NCI-H526 treated with DMSO at 0.1 percent for 48 hours (cell line): ENCODE results near the gene DGKA.
"Not testable (repeated sequence)": the region's sequence is repeated elsewhere in the genome, so short reads cannot be mapped to it uniquely, and the experiment has no call there.

Source experiments
- DNase-seq: peaks from one replicate; lab custom pipeline; 2025; lab: John Stamatoyannopoulos, UW

The DGKA gene

DNA sequence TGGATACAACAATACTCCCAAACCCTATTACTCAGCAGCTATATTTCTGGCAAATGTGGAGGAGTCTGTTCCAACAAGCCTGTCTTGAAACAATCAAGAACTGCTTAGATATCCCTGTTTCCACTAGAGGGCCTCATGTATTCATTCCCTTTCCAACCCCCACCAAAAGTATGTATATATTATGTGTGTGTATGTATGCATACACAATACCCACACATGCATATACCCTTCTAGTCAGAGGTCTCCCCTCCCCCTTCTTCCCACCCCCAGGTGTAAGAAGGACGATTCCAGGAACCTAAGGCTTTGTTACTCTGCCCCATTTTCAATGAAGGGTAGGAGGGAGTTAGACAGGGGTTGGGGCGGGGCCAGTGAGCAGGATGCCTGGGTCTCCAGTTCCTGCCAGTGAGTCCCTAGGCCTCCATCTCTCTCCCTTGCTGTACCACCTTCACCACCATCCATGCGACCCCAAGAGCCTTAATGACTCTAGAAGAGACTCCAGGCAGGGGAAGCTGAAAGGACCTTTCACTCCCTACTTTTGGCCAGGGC lies at the start of gene DGKA:
Gene DGKA, plus strand, starts transcription at position 392 of the 546 bp plus-strand sequence. CDS start 5,342 bp downstream, outside the sequence.
- peak; percentile 60 for DNase-seq

DNA sequence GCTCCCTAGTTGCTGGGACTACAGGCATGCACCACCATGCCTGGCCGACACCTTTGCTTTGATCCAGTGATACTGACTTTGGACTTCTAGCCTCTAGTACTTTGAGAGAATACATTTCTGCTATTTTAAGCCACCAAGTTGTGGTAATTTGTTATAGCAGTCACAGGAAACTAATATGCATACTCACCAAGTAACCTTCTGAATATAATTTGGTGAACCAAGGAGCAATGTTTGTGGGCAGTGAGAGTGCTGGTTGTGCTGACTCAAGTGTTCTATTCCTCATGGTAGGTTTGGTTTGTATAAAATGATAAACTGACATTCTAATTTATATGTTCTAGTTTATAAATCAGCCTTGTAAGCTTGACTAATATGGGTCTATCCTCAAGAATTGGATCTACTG lies 45.8 kb upstream of the DGKA start:
- DNase-seq = no peak

DNA sequence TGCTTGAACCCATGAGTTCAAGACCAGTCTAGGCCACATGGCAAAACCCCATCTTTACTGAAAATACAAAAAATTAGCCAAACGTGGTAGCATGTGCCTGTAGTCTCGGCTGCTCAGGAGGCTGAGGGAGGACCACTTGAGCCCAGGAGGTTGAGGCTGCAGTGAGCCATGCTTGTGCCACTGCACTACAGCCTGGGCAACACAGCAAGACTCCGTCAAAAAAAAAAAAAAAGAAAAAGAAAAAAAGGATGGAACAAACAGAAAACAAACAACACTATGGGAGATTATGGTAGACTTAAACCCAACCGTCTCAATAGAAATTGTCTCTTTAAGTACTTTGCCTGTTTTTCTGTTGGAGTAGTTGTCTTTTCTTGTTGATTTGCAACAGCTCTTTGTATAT lies 39.7 kb upstream of the DGKA start:
- DNase-seq = no peak

DNA sequence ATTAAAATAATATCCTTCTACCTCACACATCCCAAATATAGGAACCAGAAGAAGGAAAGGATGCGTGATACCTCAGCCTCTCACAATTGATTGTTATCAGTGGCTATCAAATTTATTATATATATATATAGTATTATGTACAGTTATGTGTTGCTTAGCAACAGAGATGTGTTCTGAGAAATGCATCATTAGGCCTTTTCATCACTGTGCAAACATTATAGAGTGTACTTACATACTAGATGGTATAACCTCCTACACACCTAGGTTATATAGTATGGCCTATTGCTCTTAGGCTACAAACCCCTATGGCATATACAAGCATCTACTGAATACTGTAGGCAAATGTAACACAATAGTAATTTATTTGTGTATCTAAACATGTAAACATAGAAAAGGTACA lies 37.2 kb upstream of the DGKA start:
- DNase-seq = no peak

DNA sequence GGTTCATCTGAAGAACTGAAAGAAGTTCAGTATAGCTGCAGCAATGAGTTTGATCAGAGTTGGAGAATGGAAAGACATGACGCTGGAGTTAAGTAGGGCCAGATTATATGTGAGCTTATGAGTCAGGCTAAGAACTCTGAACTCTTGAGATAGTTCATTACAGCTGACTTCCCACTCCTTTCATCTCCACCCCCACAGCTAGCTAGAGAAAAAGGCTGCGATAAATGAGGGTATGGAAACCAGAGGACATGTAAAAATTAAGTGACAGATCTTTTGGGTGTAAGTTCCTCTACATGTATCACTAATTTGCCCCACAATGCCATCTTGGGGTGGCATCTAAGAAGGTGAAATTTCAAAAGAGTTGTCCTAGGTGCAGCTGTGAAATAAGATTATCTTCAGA lies 31.9 kb upstream of the DGKA start:
- DNase-seq = no peak

DNA sequence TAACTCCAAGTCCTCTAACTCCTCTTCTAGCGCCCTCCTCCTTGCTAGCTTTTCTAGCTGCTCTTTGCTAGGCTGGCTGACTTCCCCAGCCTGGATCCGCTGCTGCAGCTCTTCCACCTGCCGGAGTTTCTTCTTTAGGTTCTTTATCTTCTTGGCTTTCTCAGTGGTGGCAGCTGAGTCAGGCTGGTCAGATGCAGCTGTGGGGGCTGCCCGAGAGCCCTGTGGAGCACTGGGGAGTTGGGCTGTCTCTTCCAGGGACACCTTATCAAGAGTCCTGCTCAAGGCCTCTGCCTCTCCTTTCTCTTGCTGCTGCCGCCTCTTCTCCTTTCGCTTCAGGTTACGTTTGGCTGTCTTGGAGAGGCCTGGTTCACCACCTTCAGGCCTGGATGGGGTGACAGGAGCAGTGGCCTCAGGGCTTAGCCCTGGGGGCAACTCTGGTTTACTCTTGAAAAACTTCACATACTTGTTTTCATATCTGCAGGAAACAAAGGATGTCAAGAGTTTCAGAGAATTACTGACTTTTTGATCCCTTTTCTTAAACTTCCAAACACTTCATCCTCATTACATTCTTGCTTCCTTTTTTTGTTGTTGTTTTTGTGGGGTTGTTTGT lies 29.0 kb upstream of the DGKA start:
- no peak for DNase-seq

DNA sequence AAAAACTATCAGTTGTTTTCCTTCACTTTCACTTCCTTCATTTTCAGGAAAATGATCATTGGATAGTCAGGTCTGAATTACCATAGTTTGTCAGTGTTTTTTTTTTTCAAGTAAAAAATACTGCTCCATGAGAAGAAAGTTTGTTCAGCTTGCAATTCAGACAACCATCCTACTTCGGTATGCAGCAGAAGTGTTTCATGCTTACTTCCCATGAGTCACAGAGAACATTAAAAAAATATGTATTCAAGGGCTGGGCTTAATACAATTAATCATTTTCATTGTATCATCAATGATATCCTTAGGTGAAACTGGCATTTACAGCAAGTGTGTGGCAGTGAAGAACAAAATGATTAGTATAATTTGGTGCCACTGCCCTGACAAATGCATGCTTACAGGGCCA lies 24.9 kb upstream of the DGKA start:
- DNase-seq = no peak

DNA sequence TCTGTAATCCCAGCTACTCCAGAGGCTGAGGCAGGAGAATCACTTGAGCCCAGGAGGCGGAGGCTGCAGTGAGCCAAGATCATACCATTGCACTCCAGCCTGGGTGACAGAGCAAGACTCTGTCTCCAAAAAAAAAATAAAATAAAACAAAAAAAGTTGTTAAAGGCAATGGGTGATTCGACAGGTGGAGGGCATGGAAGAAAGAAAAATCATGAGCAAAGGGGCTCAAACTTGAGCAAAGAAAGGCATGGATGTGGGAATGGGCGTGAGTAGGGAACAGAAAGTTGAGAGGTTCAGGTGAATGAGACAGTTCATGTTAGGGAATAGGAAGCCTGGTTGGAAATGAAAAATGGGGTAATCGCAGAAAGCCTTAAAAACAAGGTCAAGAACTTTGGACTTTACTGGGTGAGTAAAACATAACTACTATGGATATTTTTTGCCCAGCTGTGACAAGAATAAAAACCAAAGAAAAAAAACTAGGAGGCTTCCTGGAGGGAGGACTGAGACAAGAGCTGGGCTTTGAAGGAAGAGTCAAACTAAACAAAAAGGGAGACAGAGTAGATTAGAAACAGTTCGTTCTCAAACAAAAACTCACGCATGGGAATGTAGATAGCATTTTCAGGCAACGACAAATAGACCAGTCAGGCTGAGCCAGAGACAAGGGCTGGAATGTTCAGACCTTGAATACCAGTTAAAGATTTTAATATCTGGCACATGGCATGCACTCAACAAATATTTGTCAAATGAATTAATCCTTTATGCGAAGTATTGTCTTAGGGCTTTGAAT lies 22.0 kb upstream of the DGKA start:
- DNase-seq = peak; percentile 67

DNA sequence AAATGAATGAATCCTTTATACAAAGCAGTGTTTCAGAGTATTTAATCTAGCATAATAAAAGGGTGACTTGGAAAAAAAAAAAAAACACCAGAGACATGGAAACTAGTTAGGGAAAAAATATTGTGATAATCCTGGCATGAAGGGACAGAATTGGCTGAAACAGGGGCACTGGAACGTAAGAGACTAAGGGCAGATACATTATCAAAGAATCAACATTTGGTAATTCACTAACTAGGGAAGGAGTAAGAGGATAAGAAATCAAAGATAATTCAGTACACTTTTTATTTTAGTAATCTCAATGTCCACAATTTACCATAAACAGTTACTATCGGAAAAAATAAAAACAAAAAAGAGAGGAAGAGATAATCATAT lies 21.5 kb upstream of the DGKA start:
- no peak for DNase-seq

DNA sequence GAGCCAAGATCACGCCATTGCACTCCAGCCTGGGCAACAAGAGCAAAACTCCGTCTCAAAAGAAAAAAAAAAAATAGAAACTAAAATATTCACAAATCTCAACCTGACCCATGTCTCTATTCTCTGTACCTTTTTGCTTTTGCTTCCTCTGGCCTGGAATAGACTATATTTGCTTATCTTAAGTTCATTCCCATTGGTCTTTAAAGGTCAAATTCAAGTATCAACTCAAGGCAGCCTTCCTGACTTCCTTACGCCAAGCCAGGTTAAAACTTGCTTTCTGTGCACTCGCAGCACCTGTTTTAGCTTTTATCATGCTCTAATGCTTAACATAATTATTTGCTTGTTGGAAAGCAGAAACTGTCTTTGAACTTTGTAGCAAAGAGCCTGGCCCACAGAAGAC lies 18.1 kb upstream of the DGKA start:
- no peak for DNase-seq

DNA sequence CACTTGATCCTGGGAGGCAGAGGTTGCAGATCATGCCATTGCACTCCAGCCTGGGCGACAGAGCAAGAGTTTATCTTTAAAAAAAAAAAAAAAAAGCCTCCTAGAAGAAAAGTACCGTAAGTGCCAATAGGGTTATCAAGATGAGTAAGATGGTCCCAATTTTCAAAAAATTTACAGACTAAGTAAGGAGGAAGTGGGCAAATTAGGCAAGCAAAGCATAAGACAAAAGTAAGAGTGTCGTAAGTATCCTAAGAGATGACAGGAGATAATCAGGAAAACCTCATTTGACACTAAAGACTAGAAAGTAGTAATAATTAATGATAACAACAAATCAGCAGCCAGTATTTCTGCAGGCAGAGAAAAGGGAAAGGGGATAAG lies 15.5 kb upstream of the DGKA start:
- DNase-seq = no peak

DNA sequence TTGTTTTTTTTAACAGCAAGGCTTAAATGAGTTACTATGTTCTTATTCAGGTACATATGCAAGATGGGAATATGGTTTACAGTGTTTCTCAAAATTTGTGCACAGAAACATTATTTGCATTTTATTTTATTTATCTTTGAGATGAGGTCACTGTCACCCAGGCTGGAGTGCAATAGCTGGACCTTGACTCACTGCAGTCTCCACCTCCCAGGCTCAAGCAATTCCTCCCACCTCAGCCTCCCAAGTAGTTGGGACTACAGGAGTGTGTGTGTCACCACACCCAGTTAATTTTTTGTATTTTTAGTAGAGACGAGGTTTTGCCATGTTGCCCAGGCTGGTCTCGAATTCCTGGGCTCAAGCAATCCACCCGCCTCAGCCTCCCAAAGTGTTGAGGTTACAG lies 11.9 kb upstream of the DGKA start:
- DNase-seq = not testable (repeated sequence)

DNA sequence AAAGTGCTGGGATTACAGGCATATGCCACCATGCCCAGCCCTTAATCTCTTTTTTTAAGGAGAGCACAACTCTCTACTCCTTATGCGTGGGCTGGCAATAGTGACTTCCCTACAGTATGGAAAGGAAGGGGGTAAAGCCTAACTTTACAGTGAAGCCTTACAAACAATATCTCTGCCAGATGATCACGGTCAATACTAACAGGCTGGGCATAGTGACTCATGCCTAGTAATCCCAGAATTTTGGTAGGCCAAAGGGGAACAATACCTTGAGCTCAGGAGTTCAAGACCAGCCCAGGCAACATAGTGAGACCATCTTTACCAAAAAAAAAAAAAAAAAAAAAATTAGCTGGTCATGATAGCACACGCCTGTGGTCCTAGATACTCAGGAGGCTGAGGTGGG lies 8.8 kb upstream of the DGKA start:
- DNase-seq = no peak

DNA sequence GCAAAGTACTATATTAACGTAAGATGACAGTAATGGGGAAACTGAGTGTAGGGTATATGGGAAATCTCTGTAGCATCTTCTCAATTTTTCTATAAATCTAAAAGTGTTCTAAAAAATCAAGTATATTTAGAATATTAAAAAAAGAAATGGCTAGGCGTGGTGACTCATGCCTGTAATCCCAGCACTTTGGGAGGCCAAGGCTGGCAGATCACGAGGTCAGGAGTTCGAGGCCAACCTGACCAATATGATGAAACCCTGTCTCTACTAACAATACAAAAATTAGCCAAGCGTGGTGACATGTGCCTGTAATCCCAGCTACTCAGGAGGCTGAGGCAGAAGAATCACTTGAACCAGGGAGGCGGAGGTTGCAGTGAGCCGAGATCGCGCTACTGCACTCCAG lies 7.3 kb upstream of the DGKA start:
- not testable (repeated sequence) for DNase-seq

DNA sequence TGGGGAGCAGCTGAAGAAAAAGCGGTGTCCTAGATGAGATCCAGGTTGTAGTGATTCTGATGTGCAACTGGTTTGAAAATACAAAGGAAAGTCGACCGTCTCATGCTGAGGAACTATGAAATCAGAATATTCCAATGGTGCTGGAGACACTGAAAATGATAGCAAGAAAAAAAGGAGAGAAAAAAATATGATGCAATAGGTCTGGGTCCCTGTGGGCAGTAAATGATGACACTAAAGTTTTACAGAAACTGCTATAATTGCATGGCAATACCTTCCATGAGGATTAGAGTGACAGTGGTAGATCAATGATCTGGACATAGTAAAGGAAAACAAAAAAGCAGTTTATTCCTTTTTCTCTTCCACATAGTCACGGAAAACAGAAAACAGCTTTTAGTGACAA lies 5.6 kb upstream of the DGKA start:
- no peak for DNase-seq

DNA sequence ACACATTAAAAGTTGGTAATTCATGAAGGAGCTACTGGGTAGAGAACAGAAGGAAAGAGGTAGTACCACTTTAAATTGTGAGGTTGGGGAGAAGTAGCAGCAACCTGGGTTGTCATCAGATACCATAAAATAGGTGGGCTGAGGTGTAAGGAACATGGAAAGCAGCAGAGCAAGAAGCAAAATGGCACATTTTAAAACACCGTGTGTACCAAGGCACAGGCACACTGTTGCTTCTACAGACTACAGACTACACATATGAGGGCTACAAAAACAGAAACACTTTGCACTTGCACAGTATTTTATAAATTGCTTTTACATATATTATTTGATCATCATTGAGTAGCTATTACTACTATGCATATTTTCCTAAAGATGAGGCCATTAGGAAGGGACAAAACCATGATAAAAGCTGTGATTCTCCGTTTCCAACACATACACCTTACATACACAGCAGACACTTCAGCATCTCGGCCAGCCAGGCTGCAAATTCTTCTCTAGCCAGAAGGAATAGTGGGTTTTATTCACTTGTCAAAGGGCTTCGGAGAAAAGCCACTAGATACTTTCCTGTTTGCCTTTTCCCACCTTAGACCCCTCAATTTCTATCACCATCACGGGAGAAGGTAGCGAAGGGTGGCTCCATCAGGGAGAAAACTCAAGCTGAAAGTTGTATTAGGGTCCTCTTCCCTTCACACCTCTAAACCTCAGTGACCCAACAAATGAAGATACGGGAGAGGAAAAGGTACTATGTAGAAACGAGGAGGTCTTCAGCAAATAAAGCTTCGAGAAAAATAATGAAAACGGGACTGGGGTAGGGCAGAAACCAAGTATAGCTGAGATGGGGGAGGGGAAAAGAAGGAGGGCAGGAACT lies 4.9 kb upstream of the DGKA start:
- DNase-seq = no peak

DNA sequence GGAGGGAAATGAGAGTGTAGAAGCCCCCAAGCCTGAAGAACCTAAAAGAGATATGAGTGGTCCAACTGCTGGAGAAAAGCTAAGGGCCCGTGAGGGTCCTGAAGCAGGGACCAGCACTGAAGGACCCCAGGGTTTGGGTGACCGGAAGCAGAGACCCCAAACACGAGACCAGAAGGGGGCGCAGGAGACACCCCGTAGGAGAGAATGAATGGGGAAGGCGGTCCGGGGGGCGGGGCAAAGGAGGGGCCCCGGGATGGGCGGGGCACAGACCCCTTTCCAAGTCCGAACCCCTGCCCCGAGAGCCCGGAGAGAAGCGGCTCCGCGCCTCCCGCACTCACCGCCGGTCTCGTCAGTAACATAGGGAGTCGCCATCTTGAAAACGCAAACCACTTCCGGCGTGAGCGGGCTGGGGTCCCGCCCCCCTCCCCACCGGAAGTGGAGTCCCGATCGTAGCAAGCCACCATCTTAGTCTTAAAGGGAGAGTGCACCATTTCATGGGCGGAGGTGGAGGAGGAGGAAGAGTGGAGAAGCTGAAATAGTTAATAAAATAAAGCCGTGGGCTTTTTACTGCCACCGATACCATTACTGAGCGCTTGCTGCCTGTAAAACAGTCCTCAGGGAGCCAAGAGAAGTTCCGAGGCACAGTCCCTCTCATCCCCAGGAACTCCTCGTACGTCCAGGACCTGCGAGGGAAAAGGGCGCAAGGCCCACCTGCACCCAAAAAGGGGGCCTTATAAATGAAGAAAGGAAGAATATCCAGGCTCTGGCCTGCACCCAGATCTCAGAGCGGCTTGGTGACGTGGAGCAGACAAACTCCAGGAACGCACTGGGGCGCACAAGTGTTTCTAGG lies 4.0 kb upstream of the DGKA start:
- DNase-seq = peak; percentile 91

DNA sequence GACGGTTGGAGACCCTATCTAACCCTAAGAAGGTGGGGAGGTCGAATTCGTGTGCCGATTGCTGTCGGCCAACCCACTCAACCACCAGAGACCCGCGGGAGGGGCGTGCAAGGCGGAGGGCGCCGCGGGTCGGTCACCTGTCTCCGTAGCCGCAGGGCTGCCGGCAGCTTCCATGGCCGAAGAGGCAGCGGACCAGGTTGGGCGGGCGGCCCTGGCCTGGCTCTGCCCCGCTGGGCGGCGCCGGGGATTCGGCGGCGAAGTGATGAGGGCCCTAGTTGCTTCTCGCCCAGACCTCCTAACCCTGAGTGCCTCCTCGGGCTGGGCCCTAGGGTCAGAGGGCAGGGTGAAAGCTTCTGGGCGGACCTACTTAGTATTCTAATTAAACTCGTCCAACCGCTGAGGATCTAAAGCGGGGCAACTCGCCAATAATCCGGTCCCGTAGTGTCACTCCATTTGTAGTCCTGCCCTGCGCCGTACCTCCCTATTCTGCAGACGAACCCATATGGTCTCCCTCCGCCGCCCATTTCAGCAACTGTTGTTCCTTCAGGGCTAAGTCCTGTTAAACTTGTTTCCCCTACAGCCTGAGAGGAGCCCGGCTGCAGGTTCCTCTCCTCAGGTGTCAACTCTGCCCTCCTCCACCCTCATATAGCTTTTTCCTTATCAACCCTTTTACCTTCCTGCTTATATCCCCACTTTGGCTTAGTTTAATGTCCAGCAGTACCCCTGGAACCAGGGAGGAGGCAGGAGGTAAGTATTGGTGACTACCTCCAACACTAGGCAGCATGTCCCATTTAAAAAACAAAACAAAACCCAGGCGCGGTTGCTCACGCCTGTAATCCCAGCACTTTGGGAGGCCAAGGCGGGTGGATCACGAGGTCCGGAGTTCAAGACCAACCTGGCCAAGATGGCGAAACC lies 3.1 kb upstream of the DGKA start, which contains the start of gene PYM1:
Gene PYM1, minus strand, starts transcription at position 307 of the 915 bp plus-strand sequence. Its CDS starts 133 bp downstream, at position 174.
- peak; percentile 51 for DNase-seq

DNA sequence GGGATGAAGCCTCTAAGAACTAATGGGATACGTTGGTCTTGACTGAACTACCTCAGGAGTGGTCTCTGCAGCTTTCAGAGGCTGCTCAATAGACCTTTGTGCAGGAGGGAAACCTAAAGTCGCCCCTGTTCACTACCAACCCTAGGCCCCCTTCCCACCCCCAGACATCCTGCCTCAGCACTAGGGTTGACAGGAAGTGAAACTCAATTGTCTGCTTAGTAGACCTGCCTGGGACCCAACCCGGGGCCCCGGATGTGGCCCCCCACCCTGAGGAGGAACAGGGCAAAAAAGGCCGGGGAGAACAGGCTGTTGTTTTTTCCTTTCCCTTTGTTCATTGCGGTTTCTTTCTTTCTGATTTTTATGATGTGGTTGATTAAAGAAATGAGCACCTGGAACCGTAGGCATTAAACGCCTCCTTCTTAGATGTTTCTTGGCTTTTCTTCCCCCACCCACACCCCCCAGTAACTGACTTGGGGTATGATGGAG lies 1.6 kb upstream of the DGKA start:
- no peak for DNase-seq

DNA sequence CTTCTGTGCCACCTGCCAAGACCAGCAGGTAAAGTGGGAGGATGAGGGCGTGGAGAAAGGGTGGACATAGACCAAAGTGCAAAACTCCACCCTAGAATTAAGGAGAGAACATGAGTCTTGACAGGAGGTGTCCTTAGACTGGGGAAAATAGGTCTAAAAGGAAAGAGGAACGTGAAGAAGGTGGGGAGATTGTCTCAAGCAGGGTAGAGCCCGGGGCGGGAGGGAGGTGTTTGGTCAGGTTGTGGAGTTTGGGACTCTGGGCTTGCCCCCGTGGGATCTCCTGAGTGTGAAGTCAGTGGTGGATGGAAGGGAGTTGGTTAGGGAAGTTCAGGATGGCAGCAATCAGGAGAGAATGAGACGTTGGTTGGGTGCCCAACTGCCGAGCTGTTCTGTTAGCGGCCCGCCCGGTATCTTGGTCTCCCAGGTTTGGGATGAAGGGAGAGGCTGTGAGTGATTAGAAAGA lies 386 bp downstream of the DGKA start:
- DNase-seq = no peak
